GM18951 (cell line): ENCODE data around the gene PLEKHG7.

Experiments used
- POLR2A ChIP-seq: IDR thresholded peaks from 4 replicates; pipeline ENCODE4 v1.6.1; 2011; ENCODE audit warnings: mild to moderate bottlenecking; ENCODE audit not compliant: insufficient read length, insufficient read depth; ENCODE audit errors: extremely low read depth
- in situ Hi-C: fragments of 300-500 bp; cut with MboI; formaldehyde crosslinking; loops from one replicate; pipeline ENCODE4 v1.12.0; 2022; ENCODE audit warnings: low sequenced_read_pairs, mixed read lengths, inconsistent platforms; ENCODE audit not compliant: unreplicated experiment

PLEKHG7 gene

GRCh38 chr12:92775416-92775815, 72.6 kb downstream of the PLEKHG7 start:
- in situ Hi-C loops = loop anchor here (25.0 kb wide), 2 partner anchors 637 to 1337 kb away; no protein-coding TSS in a partner anchor
- no peak for TF ChIP-seq POLR2A

- TF ChIP-seq POLR2A = no peak
- in situ Hi-C loops = loop anchor here (25.0 kb wide), 2 partner anchors 634 to 1334 kb away; no protein-coding TSS in a partner anchor
Observed at GRCh38 chr12:92778525-92778924, 75.7 kb downstream of the PLEKHG7 start.

GRCh38 chr12:92779902-92780301, 77.1 kb downstream of the PLEKHG7 start:
- TF ChIP-seq POLR2A = no peak
- in situ Hi-C loops = loop anchor here (10.0 to 25.0 kb wide), 3 partner anchors 205 to 1332 kb away; no protein-coding TSS in a partner anchor

- in situ Hi-C loops = loop anchor here (10.0 to 25.0 kb wide), 3 partner anchors 200 to 1328 kb away; no protein-coding TSS in a partner anchor
- no peak for TF ChIP-seq POLR2A
Observed at GRCh38 chr12:92784356-92784755, 81.6 kb downstream of the PLEKHG7 start.

- in situ Hi-C loops = loop anchor here (10.0 to 25.0 kb wide), 3 partner anchors 200 to 1327 kb away; no protein-coding TSS in a partner anchor
Observed at GRCh38 chr12:92784797-92785562, 82.2 kb downstream of the PLEKHG7 start.

GRCh38 chr12:92785563-92785950, 82.8 kb downstream of the PLEKHG7 start:
- in situ Hi-C loops = loop anchor here (10.0 to 25.0 kb wide), 3 partner anchors 199 to 1327 kb away; no protein-coding TSS in a partner anchor
- no peak for TF ChIP-seq POLR2A

More at GRCh38 chr12:92784797-92785562, 82.2 kb downstream of the PLEKHG7 start:
- TF ChIP-seq POLR2A = no peak

GRCh38 chr12:92786045-92786444, 83.3 kb downstream of the PLEKHG7 start:
- TF ChIP-seq POLR2A = no peak
- in situ Hi-C loops = loop anchor here (10.0 to 25.0 kb wide), 3 partner anchors 199 to 1326 kb away; no protein-coding TSS in a partner anchor

GRCh38 chr12:92794356-92794755, 91.6 kb downstream of the PLEKHG7 start:
- in situ Hi-C loops = loop anchor here (25.0 kb wide), 2 partner anchors 618 to 1318 kb away; no protein-coding TSS in a partner anchor

- no peak for TF ChIP-seq POLR2A
- in situ Hi-C loops = loop anchor here (25.0 kb wide), 2 partner anchors 617 to 1317 kb away; no protein-coding TSS in a partner anchor
Observed at GRCh38 chr12:92794814-92795213, 92.0 kb downstream of the PLEKHG7 start.

- in situ Hi-C loops = loop anchor here (25.0 kb wide), 2 partner anchors 616 to 1316 kb away; no protein-coding TSS in a partner anchor
Observed at GRCh38 chr12:92796650-92797049, 93.9 kb downstream of the PLEKHG7 start.

GRCh38 chr12:92802906-92803305, 100.1 kb downstream of the PLEKHG7 start:
- TF ChIP-seq POLR2A = no peak
- in situ Hi-C loops = no loop called here

More at GRCh38 chr12:92796650-92797049, 93.9 kb downstream of the PLEKHG7 start:
- no peak for TF ChIP-seq POLR2A

- no peak for TF ChIP-seq POLR2A
- in situ Hi-C loops = no loop called here
Observed at GRCh38 chr12:92803903-92804302, 101.1 kb downstream of the PLEKHG7 start.

GRCh38 chr12:92810370-92810769, 107.6 kb downstream of the PLEKHG7 start:
- no peak for TF ChIP-seq POLR2A
- in situ Hi-C loops = no loop called here

GRCh38 chr12:92814584-92814983, 111.8 kb downstream of the PLEKHG7 start:
- in situ Hi-C loops = no loop called here
- no peak for TF ChIP-seq POLR2A
